T47D (cell line): ENCODE data around the gene RAB11FIP4.
A peak's percentile ranks its signal among the peaks of the same experiment; 100 is the strongest.

ENCODE experiments used
- DNase-seq, 2 experiments: peaks; one replicate each; pipeline versions ENCODE4 v3.0.0 to v3.0.0-alpha.2; 2011 to 2012; ENCODE audit warnings: low read depth in 1 of 2, low spot score in 1 of 2
- JUND ChIP-seq: IDR thresholded peaks from 2 replicates; pipeline ENCODE4 v1.6.1; 2012; ENCODE audit warnings: low read depth
- in situ Hi-C: cut with HindIII; loops from 2 replicates; pipeline ENCODE4 v1.10.0; 2016; ENCODE audit warnings: low sequenced_read_pairs, low pct_unique_long_range_greater_than_20kb

RAB11FIP4 gene

GRCh38 chr17:31560616-31561235 lies 169.3 kb downstream of the RAB11FIP4 start:
- in situ Hi-C loops: no loop called here
- no peak for TF ChIP-seq JUND
- peak; percentile 70 to 82 for DNase-seq

GRCh38 chr17:31561469-31562375 lies 170.2 kb downstream of the RAB11FIP4 start:
- no peak for DNase-seq
- TF ChIP-seq JUND: no peak
- in situ Hi-C loops: no loop called here

- in situ Hi-C loops: no loop called here
- TF ChIP-seq JUND: no peak
- DNase-seq: no peak
Measured at GRCh38 chr17:31562376-31562840, 170.9 kb downstream of the RAB11FIP4 start.

GRCh38 chr17:31564291-31564690 lies 172.8 kb downstream of the RAB11FIP4 start:
- DNase-seq: no peak
- in situ Hi-C loops: no loop called here
- no peak for TF ChIP-seq JUND

GRCh38 chr17:31564883-31565301 lies 173.4 kb downstream of the RAB11FIP4 start:
- in situ Hi-C loops: no loop called here
- peak in 1 of 2 experiments; percentile 88 for DNase-seq
- no peak for TF ChIP-seq JUND

- no peak for TF ChIP-seq JUND
- no peak for DNase-seq
- in situ Hi-C loops: no loop called here
Measured at GRCh38 chr17:31565652-31566051, 174.2 kb downstream of the RAB11FIP4 start.

GRCh38 chr17:31566247-31566991 lies 174.9 kb downstream of the RAB11FIP4 start:
- in situ Hi-C loops: no loop called here
- peak in 1 of 2 experiments; percentile 94 for DNase-seq
- TF ChIP-seq JUND: no peak

- no peak for DNase-seq
- in situ Hi-C loops: no loop called here
- no peak for TF ChIP-seq JUND
Measured at GRCh38 chr17:31566992-31567373, 175.5 kb downstream of the RAB11FIP4 start.

GRCh38 chr17:31568121-31568520 lies 176.6 kb downstream of the RAB11FIP4 start:
- no peak for DNase-seq
- in situ Hi-C loops: no loop called here
- no peak for TF ChIP-seq JUND

- no peak for DNase-seq
- in situ Hi-C loops: no loop called here
- no peak for TF ChIP-seq JUND
Measured at GRCh38 chr17:31568539-31568938, 177.1 kb downstream of the RAB11FIP4 start.

- TF ChIP-seq JUND: no peak
- DNase-seq: no peak
- in situ Hi-C loops: no loop called here
Measured at GRCh38 chr17:31570231-31570630, 178.8 kb downstream of the RAB11FIP4 start.
